Measurements from ENCODE around the gene USP31.

USP31 gene

DNA sequence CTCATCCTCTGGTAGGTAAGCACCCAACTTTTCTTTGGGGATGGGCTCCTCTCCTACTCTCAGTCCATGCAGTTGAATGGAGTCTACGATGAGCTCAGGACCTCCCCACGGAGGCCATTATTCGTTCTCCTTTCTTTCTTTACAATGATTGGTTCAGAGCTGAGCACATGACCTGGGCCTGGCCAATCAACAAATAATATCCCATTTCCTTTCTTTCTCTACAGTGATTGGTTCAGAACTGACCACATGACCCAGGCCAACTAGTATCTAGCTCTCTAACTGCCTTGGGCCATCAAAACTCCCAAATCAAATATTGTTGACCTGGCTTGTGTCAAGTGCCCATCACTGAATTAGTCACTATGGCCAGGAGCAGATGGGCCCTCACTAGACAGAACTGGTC, 129.2 kb downstream of the USP31 start:
- H3K4me3 ChIP-seq (ENCODE audit: low read depth, low read length), result no peak overlapping the region
- TF ChIP-seq, protein P1, sequence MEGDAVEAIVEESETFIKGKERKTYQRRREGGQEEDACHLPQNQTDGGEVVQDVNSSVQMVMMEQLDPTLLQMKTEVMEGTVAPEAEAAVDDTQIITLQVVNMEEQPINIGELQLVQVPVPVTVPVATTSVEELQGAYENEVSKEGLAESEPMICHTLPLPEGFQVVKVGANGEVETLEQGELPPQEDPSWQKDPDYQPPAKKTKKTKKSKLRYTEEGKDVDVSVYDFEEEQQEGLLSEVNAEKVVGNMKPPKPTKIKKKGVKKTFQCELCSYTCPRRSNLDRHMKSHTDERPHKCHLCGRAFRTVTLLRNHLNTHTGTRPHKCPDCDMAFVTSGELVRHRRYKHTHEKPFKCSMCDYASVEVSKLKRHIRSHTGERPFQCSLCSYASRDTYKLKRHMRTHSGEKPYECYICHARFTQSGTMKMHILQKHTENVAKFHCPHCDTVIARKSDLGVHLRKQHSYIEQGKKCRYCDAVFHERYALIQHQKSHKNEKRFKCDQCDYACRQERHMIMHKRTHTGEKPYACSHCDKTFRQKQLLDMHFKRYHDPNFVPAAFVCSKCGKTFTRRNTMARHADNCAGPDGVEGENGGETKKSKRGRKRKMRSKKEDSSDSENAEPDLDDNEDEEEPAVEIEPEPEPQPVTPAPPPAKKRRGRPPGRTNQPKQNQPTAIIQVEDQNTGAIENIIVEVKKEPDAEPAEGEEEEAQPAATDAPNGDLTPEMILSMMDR (IDR thresholded peaks at IDR 0.05; ENCODE audit: low read depth, low read length, missing control alignments), result no peak
- no peak for DNase-seq (ENCODE audit: low read depth)

DNA sequence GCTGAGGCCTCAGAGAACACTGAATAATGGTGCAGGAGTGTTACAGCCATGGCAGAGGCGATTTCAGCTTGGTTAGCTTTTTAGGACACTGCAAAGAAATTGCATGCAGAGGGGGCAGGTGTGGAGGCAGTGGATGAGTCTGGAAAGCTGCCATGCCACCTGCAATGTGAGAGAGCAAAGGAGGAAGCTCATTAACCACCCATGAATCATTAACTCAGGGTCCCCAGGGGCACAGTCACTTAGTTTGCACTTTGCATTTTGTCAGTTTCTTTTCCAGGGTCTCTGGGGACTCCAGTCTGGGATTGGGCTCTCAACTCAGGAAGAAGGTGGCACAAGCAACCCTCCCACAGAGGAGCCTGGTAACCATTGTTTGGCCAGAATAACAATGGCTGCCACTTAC, 132.9 kb downstream of the USP31 start:
- TF ChIP-seq, protein P1 (IDR thresholded peaks at IDR 0.05; ENCODE audit: low read depth, low read length, missing control alignments), result no peak
- no peak for DNase-seq (ENCODE audit: low read depth)
- no peak overlapping the region for H3K4me3 ChIP-seq (ENCODE audit: low read depth, low read length)

DNA sequence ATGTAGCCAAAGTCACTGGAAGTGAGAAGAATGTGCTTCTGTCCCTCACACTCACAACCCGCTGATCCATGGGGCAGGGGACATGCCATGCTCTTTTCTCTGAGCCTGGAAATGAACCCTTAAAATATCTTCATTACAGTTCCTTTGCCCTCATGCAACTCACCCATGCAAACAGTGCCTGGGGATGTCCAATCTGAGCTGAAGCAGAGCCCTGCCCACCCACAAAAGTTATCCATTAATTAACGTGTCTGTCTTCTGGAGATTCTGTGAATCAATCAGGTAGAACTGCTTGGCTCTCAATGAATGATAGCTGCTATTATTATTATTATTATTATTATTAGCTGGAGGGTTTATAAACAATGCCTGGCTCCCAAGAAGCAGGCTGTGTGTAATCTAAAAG, 133.7 kb downstream of the USP31 start:
- no peak overlapping the region for H3K4me3 ChIP-seq (ENCODE audit: low read depth, low read length)
- DNase-seq (ENCODE audit: low read depth), result no peak
- TF ChIP-seq, protein P1 (IDR thresholded peaks at IDR 0.05; ENCODE audit: low read depth, low read length, missing control alignments), result no peak

DNA sequence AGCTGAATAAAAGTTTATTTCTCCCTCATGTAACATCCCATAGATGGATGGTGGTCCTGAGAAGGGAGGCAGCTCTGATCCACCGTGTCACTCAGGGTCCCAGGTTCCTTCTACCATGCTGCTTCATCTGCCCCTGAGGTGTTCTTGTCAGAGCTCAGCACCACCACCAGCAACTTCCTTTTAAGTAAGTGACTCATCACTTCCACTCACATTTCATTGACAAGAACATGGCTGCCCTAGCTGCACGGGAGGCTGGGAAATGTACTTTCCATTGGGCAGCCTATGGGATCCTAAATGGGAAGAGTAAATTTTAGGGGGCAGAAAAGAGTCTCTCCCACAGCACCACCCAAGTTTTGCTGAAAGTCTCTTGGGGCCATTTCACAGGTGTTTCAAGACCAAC, 134.7 kb downstream of the USP31 start:
- DNase-seq (ENCODE audit: low read depth), result no peak
- no peak overlapping the region for H3K4me3 ChIP-seq (ENCODE audit: low read depth, low read length)

More for the DNA sequence above, 134.7 kb downstream of the USP31 start:
- TF ChIP-seq, protein P1 (IDR thresholded peaks at IDR 0.05; ENCODE audit: low read depth, low read length, missing control alignments), result no peak

All from GM12864 (cell line).